Measurements from ENCODE around the gene FOXB2. TPM values are rescaled to one million over a fixed set of nuclear protein-coding genes. Genes with fewer than 3 reads are reported as not detected.

The FOXB2 gene
- total and polyA plus RNA-seq, 2 donors (not counting 3 experiments of a cell fraction or from before 2014, with no cell fraction given) = not detected

- Histone ChIP-seq H3K4me1 (ENCODE audit: control insufficient read depth, extremely low read depth, insufficient read depth, low read length) (peaks cover 3% of the 10 kb centered on the region), H3K27me3 (ENCODE audit: control insufficient read depth in 2 of 2, insufficient read depth in 2 of 2, low read length in 2 of 2) (peaks cover 7 to 21% of the 10 kb centered on the region in 2 experiments), H3K79me2 (ENCODE audit: control insufficient read depth, insufficient read depth, low read length) (no peaks in the 10 kb centered on the region), H4K20me1 (replicated peaks; ENCODE audit: control insufficient read depth, extremely low read depth, insufficient read depth, low read length) (no peaks in the 10 kb centered on the region), H3K27ac (ENCODE audit: insufficient read depth, low read depth, low read length) (no peak overlapping the region), H3K9ac (replicated peaks; ENCODE audit: extremely low read depth, insufficient read depth, low read length) (no peak overlapping the region), H3K9me3 (replicated peaks; ENCODE audit: control insufficient read depth, insufficient read depth, low read length) (no peaks in the 10 kb centered on the region), H3K36me3 (ENCODE audit: control insufficient read depth in 2 of 2, extremely low read depth in 1 of 2, insufficient read depth in 2 of 2, low read length in 2 of 2) (no peaks in the 10 kb centered on the region), H3K4me3 (replicated peaks in 1 of 3; ENCODE audit: insufficient read depth in 1 of 3, low read depth in 1 of 3, low read length in 3 of 3) (no peak overlapping the region), H3K4me2 (ENCODE audit: insufficient read depth, low read length) (no peak overlapping the region), H2AFZ (ENCODE audit: low read depth, low read length) (no peak overlapping the region), H3K9me1 (replicated peaks; ENCODE audit: control insufficient read depth, extremely low read depth, insufficient read depth, low read length) (no peaks in the 10 kb centered on the region)
- intact Hi-C loops (cut with micrococcal nuclease) = loop anchor here (5.0 kb wide), 1 partner anchor 293 kb away; no protein-coding TSS in a partner anchor
- DNase-seq (ENCODE audit: low read depth, low spot score) (peak; percentile 79), FAIRE-seq (peak; percentile 84)
- POLR2A ChIA-PET = no interaction called here
- CTCF ChIA-PET = interaction anchor here (0.7 to 1.4 kb wide), 6 partner anchors 8 to 196 kb away, joined by 3 to 10 read pairs (median 3); no protein-coding TSS in a partner anchor
- TF ChIP-seq POLR2A (IDR thresholded peaks at IDR 0.05; ENCODE audit: low read depth, low read length) = no peak
- TF ChIP-seq EZH2 (IDR thresholded peaks at IDR 0.05; ENCODE audit: borderline replicate concordance, low read depth, low read length, severe bottlenecking) = no peak
- TF ChIP-seq GATA2 (IDR thresholded peaks at IDR 0.05; ENCODE audit: insufficient read depth, insufficient read length, low read depth, low read length) = no peak
- peak; percentile 69 for TF ChIP-seq POLR2AphosphoS5 (IDR thresholded peaks at IDR 0.05; ENCODE audit: insufficient read depth, low read depth, low read length)
- TF ChIP-seq JUN (IDR thresholded peaks at IDR 0.05; ENCODE audit: borderline replicate concordance, insufficient read depth, insufficient read length, low read depth) = peak; percentile 72
- TF ChIP-seq CTCF (IDR thresholded peaks at IDR 0.05; ENCODE audit: extremely low read depth in 1 of 2, insufficient read depth in 1 of 2, low read depth in 1 of 2, low read length in 2 of 2) = no peak
- TF ChIP-seq, protein P1, sequence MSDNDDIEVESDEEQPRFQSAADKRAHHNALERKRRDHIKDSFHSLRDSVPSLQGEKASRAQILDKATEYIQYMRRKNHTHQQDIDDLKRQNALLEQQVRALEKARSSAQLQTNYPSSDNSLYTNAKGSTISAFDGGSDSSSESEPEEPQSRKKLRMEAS (IDR thresholded peaks at IDR 0.05; ENCODE audit: insufficient read depth, insufficient read length) = no peak
- TF ChIP-seq FOS (IDR thresholded peaks at IDR 0.05; ENCODE audit: borderline replicate concordance, insufficient read depth, low read length) = peak; percentile 42
- no peak for TF ChIP-seq MYC (IDR thresholded peaks at IDR 0.05; ENCODE audit: low read depth, low read length)
- dilution Hi-C loops (cut with MboI; ENCODE audit: extremely low pct_ligation_motif_present, low sequenced_read_pairs) = no loop called here
- BruUV-seq (replicated peaks) = no TSS peak
Observed at GRCh38 chr9:77005216-77005615, 14.2 kb upstream of the FOXB2 start.
